ENCODE data around the gene SUSD1.
"Not testable (repeated sequence)": the region's sequence is repeated elsewhere in the genome, so short reads cannot be mapped to it uniquely, and the experiment has no call there.

Gene SUSD1

DNA sequence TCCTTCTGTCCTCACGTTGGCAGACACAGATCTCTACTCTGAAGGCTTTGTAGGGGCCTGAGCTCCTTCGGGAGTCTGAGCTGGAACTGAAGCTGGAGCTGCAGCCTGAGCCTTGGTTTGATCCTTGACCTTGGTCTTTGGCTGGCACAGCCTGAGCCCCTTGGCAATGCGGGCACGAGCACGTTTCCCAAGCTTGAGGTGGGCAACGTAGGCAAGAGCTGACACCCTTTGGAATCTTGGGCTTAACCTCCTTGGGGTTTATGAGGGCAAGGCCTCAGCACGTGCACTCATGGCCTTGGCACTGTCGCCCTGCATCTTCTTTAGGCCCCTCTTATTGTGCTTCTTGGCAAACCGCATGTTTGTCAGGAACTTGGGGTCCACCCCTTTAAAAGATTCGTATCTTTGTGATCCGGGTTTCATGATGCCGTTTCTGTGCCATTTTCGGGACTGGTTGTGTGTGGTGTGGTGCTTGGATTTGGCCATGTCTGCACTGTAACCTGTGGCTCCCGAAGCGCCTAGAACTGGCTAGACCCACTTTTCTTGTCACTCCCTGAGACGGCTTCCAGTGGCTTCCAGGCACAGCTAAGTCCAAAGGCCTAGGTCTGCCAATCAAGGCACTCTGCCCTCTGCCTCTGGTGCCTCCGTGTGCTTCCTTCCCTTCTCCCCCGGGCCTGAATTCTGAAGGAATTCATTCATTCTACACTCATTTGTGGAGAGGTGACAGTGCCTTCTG, 1.4 kb downstream of the SUSD1 start:
- no peak for DNase-seq

- DNase-seq = no peak
Observed at GRCh38 chr9:112170968-112171367, 4.1 kb downstream of the SUSD1 start.

- DNase-seq = no peak
Observed at GRCh38 chr9:112170235-112170634, 4.9 kb downstream of the SUSD1 start.

- no peak for DNase-seq
Observed at GRCh38 chr9:112169368-112169767, 5.7 kb downstream of the SUSD1 start.

- DNase-seq = no peak
Observed at GRCh38 chr9:112168197-112168596, 6.9 kb downstream of the SUSD1 start.

GRCh38 chr9:112166176-112167140, 8.6 kb downstream of the SUSD1 start:
- DNase-seq = no peak

DNA sequence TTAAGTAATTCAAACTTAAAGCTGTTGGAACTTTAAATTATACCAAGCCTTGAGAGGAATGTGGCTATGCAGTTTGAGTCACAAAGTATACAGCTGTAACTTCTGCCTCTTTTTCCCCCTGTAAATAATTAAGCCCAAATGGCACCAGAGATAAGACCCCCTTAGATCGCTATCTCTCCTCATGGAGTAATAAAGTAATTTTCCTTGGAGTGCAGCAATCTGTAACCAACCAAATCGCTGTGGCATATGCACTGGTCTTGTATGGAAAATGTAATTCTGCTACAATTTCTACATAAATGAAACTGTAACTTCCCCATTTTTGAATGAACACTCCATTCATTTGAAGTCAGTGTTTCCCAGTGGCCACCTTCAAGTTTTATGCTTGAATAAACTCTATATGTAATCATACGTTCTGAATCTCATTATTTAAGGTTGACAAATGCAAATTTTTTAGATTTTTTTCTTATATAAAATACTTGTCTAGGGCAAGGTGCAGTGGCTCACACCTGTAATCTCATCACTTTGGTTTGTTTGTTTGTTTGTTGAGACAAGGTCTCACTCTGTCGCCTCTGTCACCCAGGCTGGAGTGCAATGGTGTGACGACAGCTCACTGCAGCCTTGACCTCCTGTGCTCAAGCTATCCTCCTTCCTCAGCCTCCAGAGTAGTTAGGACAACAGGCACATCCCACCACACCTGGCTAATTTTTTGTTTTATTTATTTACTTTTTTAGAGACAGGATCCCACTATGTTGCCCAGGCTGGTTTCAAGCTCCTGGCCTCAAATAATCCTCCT, 12.3 kb downstream of the SUSD1 start:
- DNase-seq = no peak

GRCh38 chr9:112159781-112160180, 15.3 kb downstream of the SUSD1 start:
- DNase-seq = no peak

DNA sequence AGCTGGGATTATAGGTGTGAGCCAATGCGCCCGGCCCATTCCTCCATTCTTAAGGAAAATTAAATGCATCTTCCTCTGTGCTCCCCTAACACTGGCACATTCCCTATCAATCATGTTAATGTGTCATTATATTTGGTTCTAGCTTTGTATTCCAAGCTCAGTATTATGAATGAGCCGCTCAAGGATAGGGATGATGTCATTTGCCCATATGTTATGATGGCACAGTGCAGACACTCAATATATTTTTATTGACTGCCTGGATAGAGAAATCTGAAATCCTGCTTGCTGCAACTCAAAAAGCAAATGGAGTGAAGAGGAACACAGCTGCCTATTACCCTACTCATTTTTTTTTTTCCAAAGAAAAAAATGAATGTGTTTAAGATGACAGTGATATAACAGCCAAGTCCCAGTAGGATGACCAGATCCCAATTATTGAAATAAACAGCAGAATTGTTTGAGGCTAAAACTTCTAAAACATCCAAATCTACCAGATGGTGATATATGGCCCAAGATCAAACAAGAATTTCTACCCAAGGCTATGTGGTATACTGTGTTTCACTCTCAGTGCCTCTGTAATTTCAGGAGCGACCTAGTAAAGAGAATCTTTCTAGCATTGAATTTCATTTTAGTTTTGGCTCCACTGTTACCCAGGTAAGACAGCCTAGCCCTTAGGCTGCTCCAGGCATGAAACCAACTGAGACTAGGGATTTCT, 16.3 kb downstream of the SUSD1 start:
- DNase-seq = no peak

DNA sequence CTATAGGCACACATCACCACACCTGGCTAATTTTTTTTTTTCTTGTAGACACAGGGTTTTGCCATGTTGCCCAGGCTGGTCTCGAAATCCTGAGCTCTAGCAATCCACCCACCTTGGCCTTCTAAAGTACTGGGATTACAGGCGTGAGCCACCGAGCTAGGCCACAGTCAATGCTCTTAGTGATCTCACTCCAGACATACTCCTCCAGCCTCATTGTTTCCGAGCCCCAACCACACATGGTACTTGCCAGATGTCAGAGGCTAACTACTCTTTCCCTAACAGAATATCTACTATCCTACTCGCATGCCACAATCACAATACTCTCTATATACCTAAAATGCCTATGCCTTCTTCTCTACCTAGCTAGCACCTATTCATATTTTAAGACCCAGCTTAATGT, 17.1 kb downstream of the SUSD1 start:
- DNase-seq = no peak

GRCh38 chr9:112157087-112157486, 18.0 kb downstream of the SUSD1 start:
- no peak for DNase-seq

DNA sequence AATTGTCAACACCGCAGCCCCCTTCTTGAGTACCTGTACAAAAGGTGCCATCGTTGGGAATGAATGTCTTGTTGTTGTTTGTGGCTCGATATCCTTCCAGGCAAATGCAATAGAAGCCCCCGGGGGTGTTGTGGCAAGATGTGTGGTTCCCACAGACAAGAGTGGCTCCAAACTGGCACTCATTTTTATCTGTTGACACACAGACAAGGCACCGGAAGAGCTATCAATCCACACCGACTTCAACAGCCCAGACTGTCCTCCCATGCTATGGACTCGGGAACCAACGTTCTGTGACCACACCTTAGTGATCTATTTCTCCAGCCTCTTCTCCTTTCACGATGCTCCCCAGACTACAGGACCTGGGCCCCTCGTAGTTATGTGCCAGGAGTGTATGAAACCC, 25.9 kb downstream of the SUSD1 start:
- no peak for DNase-seq

GRCh38 chr9:112145886-112146285, 29.2 kb downstream of the SUSD1 start:
- no peak for DNase-seq

DNA sequence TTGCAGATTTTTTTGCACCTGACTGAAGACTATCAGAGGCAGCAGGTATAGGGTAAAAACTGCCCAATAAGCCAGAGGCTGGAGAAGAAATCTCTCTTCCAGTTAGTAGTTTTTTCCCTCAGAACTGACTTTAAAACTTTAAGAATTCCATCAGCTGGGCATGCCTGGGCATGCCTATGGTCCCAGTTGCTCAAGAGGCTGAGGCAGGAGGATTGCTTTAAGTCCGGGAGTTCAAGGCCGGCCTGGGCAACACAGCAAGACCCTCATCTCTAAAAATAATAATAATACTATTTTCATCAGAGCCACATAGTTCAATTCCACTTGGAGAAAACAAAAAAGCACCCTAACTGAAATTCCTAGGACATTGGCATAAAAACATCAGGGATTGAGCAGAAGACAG, 30.3 kb downstream of the SUSD1 start:
- DNase-seq = no peak

GRCh38 chr9:112142420-112142819, 32.7 kb downstream of the SUSD1 start:
- DNase-seq = no peak

DNA sequence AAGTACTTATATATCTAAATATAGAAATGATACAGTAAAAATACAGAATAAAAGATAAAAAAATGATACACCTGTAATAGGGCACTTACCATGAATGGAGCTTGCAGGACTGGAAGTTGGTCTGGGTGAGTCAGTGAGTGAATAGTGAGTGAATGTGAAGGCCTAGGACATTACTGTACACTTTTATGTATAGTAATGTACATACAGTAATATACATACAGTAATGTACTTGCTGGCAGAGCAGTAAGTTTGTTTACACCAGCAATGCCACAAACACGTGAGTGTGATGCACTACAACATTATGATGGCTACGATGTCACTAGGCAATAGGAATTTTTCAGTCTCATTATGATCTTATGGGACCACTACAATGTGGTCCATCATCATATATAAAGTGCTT, 34.2 kb downstream of the SUSD1 start:
- DNase-seq = no peak

DNA sequence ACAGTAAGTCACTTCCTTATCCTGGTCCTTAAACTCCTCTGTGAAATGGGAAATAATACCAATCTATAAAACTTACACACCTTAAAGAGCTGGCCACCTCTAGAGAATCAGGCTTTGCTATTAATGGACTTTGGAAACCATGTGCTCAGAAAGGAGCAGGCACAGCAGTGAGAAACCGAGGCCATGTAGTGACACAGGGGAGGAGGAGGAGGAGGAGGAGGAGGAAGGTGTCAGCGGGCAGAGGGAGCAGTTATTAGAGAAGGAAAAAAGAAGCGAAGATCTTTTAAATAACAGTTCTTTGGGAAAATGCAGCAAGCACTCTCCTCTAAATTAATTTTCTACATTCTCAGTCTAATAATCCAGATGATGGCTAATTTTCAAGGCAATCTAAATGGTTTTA, 38.0 kb downstream of the SUSD1 start:
- DNase-seq = no peak

DNA sequence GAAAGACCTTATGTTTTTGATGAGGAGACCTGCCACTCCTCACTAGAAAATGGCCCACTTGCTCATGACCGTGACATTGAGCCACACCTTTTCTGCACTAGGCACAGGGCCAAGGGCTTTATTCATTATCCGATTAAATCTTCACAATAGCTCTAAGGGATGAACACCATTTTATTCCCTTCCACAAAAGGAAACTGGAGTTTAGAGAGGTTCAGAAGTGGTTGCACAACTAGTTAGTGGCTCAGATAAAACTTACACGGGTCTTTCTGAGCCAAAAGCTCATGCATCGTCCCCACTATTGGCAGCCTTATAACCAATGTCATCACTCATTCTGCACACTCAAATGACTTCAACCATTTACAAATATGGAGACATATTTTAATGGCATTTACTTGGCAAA, 39.4 kb downstream of the SUSD1 start:
- DNase-seq = no peak

DNA sequence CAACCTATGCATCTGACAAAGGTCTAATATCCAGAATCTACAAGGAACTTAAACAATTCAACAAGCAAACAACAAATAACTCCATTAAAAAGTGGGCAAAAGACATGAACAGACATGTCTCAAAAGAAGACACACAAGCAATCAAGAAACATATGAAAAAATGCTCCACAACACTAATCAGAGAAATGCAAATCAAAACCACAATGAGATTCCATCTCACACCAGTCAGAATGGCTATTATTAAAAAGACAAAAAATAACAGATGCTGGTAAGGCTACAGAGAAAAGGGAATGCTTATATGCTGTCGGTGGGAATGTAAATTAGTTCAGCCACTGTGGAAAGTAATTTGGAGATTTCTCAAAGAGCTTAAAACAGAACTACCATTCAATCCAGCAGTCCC, 41.3 kb downstream of the SUSD1 start:
- DNase-seq = not testable (repeated sequence)

DNA sequence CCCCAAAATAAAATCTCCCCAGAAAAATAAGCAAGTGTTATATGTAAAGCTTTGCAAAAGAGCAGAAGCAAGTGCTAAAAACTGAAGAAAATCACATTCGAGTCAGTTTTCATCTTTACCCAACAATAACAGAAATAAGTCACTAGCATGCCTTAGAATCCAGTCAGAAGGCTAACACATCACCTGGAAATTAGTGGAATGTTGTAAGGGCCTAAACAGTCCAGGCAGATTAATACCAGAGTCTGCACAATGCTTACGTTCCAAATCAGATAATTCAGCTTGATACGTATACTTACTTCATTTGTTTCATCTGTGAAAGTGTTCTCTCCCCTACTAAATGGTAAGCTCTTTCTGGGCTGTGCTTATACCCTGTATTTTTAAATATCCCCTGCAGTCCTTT, 42.7 kb downstream of the SUSD1 start:
- DNase-seq = no peak

DNA sequence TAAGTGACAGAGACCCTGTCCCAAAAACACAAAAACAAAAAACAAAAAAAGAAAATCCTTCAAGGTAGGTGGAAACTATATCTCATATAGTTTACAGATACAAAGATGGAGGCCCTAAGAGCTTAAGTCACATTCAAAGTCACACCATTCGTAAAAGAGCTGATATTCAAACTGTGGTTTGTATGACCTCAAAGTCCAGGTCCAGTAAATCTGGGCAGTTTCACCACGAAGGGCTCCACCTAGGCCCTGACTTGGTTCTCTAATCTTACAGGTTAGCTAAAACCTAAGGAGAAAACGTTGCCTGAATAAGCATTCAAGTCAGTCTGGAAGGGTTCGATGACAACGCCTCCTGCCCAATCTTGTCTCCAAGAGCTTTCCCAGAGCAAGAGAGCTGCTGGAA, 44.1 kb downstream of the SUSD1 start:
- no peak for DNase-seq

- no peak for DNase-seq
Observed at GRCh38 chr9:112130347-112130746, 44.8 kb downstream of the SUSD1 start.

- DNase-seq = no peak
Observed at GRCh38 chr9:112129246-112129645, 45.9 kb downstream of the SUSD1 start.

Measured in right forelimb (tissue), 1 donor.